DND-41 (cell line): ENCODE data around the gene TBC1D10A.

Experiments
- ATAC-seq: fragments of 200-7000 bp; cut with Tn5 transposase; 3 replicates; pipeline ENCODE4 v1.9.1; 2021; ENCODE audit warnings: low read depth; ENCODE audit not compliant: insufficient read depth
- DNase-seq: peaks from one replicate; pipeline ENCODE4 v3.0.0-alpha.2; 2020
- H2AFZ ChIP-seq: 2 replicates; pipeline ENCODE4 v1.6.0; 2012; ENCODE audit warnings: low read depth, low read length
- H3K27ac ChIP-seq: 2 replicates; pipeline ENCODE4 v1.5.1; 2012; ENCODE audit warnings: low read length, inconsistent platforms
- H3K27me3 ChIP-seq: fragments of 200-600 bp; sonication (generic); 2 replicates; pipeline ENCODE4 v1.6.0; 2012; ENCODE audit warnings: low read length, mild to moderate bottlenecking, inconsistent platforms; ENCODE audit not compliant: insufficient read depth, poor library complexity
- H3K36me3 ChIP-seq: 2 replicates; pipeline ENCODE4 v1.5.1; 2012; ENCODE audit warnings: low read length, inconsistent platforms; ENCODE audit not compliant: insufficient read depth
- H3K4me1 ChIP-seq: 2 replicates; pipeline ENCODE4 v1.5.1; 2012; ENCODE audit warnings: mild to moderate bottlenecking, low read length; ENCODE audit not compliant: insufficient read depth
- H3K4me2 ChIP-seq: 2 replicates; pipeline ENCODE4 v1.6.0; 2012; ENCODE audit warnings: mild to moderate bottlenecking, moderate library complexity, low read length, inconsistent platforms; ENCODE audit not compliant: insufficient read depth
- H3K4me3 ChIP-seq, 2 experiments: fragments of 200-600 bp in 1 of 2; shearing (Covaris generic) in 1 of 2; 2 replicates each; pipeline ENCODE4 v1.5.1; 2012 to 2016; ENCODE audit warnings: inconsistent platforms in 2 of 2, low read length in 2 of 2, mild to moderate bottlenecking in 2 of 2, low read depth in 1 of 2, moderate library complexity in 1 of 2
- H3K79me2 ChIP-seq: 2 replicates; pipeline ENCODE4 v1.6.0; 2012; ENCODE audit warnings: low read length, inconsistent platforms; ENCODE audit not compliant: insufficient read depth
- H3K9ac ChIP-seq: 2 replicates; pipeline ENCODE4 v1.6.0; 2012; ENCODE audit warnings: low read depth, mild to moderate bottlenecking, inconsistent platforms, low read length, moderate library complexity
- H3K9me3 ChIP-seq: 2 replicates; pipeline ENCODE4 v1.5.1; 2012; ENCODE audit warnings: low read length, moderate library complexity, mild to moderate bottlenecking, inconsistent platforms; ENCODE audit not compliant: insufficient read depth, severe bottlenecking
- H4K20me1 ChIP-seq: 2 replicates; pipeline ENCODE4 v1.6.0; 2012; ENCODE audit warnings: low read length; ENCODE audit not compliant: insufficient read depth
- CTCF ChIP-seq: IDR thresholded peaks from 2 replicates; pipeline ENCODE4 v1.5.1; 2012; ENCODE audit warnings: borderline replicate concordance, low read length, moderate library complexity, mild to moderate bottlenecking; ENCODE audit not compliant: poor library complexity, severe bottlenecking; ENCODE audit errors: extremely low read depth
- EZH2 ChIP-seq: IDR thresholded peaks from 3 replicates; pipeline ENCODE4 v1.6.1; 2012; ENCODE audit warnings: borderline replicate concordance, low read depth, mild to moderate bottlenecking, moderate library complexity, low read length, inconsistent platforms; ENCODE audit not compliant: severe bottlenecking

The TBC1D10A gene

GRCh38 chr22:30305906-30306626 is 20.7 kb downstream of the TBC1D10A start:
- peaks cover 88% of the 10 kb centered on the region for H3K79me2 ChIP-seq
- peak overlapping the region; percentile 95 for H3K27ac ChIP-seq
- peaks cover 93% of the 10 kb centered on the region for H3K4me1 ChIP-seq
- ATAC-seq (peak; percentile 65), DNase-seq (peak; percentile 70)
- H2AFZ ChIP-seq, result no peak overlapping the region
- no peaks in the 10 kb centered on the region for H3K27me3 ChIP-seq
- H3K9me3 ChIP-seq, result no peaks in the 10 kb centered on the region
- peak overlapping the region; percentile 64 for H3K9ac ChIP-seq
- no peak for TF ChIP-seq EZH2
- no peak for TF ChIP-seq CTCF
- H4K20me1 ChIP-seq, result no peaks in the 10 kb centered on the region; the same call in 1 of the 2 replicates
- H3K36me3 ChIP-seq, result peaks cover 52% of the 10 kb centered on the region
- H3K4me3 ChIP-seq, result peak overlapping the region in 1 of 2 experiments; percentile 39; a peak in 2 of 4 replicates
- peak overlapping the region; percentile 60 for H3K4me2 ChIP-seq

GRCh38 chr22:30305519-30305905 is 21.2 kb downstream of the TBC1D10A start:
- Histone ChIP-seq H2AFZ (0 out of 2 replicates have a peak overlapping the region, but pooled peaks have one; percentile 1), H3K79me2 (peaks cover 88% of the 10 kb centered on the region), H3K36me3 (peaks cover 54% of the 10 kb centered on the region), H3K27me3 (no peaks in the 10 kb centered on the region), H4K20me1 (no peaks in the 10 kb centered on the region; the same call in 1 of the 2 replicates), H3K4me3 (peak overlapping the region in 1 of 2 experiments; percentile 39; a peak in 2 of 4 replicates), H3K27ac (peak overlapping the region; percentile 95), H3K4me1 (peaks cover 87% of the 10 kb centered on the region), H3K9ac (peak overlapping the region; percentile 64), H3K4me2 (peak overlapping the region; percentile 60), H3K9me3 (no peaks in the 10 kb centered on the region)
- TF ChIP-seq CTCF (no peak), EZH2 (no peak)
- peak; percentile 87 for DNase-seq
- peak; percentile 81 for ATAC-seq

GRCh38 chr22:30304495-30305244 is 22.1 kb downstream of the TBC1D10A start:
- DNase-seq, result no peak

More at GRCh38 chr22:30304495-30305244, 22.1 kb downstream of the TBC1D10A start:
- Histone ChIP-seq H3K4me3 (no peak overlapping the region), H3K9ac (peak overlapping the region; percentile 64), H2AFZ (no peak overlapping the region), H3K36me3 (peaks cover 60% of the 10 kb centered on the region), H3K4me2 (peak overlapping the region; percentile 60), H3K27ac (peak overlapping the region; percentile 95), H3K79me2 (peaks cover 85% of the 10 kb centered on the region), H3K27me3 (no peaks in the 10 kb centered on the region), H3K9me3 (no peaks in the 10 kb centered on the region), H4K20me1 (no peaks in the 10 kb centered on the region; the same call in 1 of the 2 replicates), H3K4me1 (peaks cover 79% of the 10 kb centered on the region)
- ATAC-seq, result no peak
- TF ChIP-seq CTCF (no peak), EZH2 (no peak)
